HT-29 (cell line): ENCODE results near the gene ITPR2. TPM values are rescaled to one million over a fixed set of nuclear protein-coding genes. Genes with fewer than 3 reads are reported as not detected.

ENCODE experiments used
- DNase-seq: peaks from one replicate; pipeline ENCODE4 v3.0.0-alpha.2; 2015; ENCODE audit warnings: low spot score
- total RNA-seq: library from RNA; depleted of rRNA; stranded (reverse); fragments of >200 nt; shearing (Covaris generic); gene quantifications from 2 replicates; pipeline ENCODE4 v1.2.3, GENCODE V29; 2014

The ITPR2 gene
- total RNA-seq, 1 experiment from 2014 or later: 10.8 TPM

DNA sequence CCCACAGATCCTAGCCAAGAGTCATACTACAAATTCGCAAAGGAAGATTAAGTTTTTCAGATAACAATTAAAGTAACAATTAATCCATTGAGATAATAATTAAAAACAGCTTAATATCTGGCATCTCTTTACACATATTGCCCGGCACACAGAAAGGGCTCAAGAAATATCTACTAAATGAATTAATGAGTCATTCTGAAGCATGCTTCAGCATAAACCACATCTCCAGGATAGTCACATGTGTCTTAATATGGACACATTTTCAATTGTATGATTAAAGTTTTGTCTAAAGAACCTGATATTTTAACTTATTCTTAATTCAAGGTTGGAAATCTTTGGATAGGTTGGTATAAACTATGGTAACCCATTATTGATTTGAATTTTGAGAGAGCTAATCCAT, 9.6 kb downstream of the ITPR2 start:
- no peak for DNase-seq

DNA sequence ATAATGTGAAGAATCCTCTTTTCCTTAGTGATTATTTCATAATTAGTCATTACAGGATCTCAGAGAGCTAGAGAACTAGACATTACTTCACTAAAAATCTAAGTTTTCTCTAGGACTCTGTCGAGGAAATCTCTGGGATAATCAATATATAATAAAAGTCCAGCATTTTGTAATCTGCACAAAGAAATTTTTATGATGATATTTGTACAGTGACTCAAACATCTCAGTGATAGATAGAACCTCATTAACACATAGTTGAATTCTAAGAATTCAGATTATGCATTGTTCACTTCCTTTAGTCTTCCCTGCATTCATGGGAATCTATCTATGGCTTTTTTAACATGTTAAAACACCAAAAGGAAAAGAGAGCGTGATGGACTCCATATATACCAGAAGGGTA, 11.0 kb downstream of the ITPR2 start:
- no peak for DNase-seq

DNA sequence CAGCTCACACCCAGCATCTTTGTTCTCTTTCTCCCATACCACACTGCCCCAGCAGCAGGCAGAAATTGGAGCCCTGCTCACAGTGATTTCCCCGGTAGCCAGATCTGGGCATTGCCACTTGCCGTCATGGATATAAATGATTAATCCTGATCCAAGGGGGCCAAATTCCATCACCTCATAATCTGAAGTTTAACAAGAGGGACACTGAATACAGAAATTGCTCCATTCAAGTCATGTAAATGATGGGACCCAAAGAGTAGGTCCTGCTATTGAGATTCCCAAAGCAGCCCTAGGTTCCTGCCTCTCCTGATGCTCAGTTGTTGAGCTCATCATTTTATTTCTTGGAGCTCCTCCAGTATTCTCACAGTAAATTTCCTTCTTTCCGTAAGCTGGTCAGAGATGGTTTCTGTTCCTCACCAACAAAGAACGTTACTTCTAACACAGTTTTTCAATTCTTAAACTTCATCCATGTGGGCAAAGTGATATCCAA, 11.7 kb downstream of the ITPR2 start:
- no peak for DNase-seq

DNA sequence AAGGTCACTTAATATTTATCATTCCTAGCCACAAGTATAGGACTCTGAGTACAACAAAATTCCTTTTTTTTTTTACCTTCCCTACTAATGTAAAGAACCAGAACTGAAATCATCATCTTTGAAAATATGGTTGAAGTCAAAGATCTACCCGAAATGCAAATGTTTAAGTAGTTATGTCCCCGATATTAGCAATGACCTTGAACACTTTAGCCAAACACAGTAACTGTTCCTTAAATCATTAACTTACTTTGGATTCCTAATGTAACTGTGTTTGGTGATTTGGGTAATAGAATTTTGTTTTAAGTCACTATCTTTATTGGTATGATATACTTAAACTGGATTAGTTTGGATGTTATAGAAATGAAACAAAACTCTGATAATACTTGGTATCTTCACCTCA, 14.4 kb downstream of the ITPR2 start:
- DNase-seq: no peak

DNA sequence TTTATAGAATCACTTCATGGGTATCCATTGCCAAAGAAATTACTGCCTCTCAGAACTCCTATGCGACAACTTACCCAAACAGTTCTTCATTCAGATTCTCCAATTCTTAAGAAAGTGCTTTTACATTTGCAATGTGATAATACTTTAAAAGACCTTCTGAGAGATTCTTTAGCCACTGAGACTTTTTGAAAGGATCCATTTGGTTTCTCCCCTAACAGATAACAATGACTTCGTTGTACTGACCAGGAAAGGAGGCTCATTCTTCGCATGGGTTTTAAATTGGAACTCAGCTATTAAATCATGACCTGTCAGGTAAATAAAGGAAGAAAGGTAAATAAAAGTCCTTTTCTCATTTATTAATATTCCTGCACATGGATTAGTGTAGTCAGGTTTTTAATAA, 14.8 kb downstream of the ITPR2 start:
- DNase-seq: no peak

DNA sequence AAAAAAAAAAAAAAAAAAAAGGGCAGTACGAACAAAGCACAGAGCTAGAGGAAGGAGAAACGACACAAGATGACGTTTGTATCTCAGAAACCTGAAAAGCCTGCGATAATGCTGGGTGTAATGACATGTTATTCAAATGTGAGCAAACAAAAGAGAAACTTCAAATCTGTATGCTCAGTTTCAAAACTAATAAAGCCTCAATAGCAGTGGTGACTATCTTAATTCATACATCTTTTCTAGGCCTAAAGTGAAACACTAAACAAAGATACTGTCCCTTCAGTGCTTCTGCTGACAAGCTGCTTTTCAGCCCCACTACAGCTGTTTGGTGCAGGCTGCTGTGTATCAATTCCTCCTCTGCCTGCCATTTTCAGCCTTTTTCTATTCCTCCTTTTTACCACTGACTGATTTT, 15.8 kb downstream of the ITPR2 start:
- no peak for DNase-seq

DNA sequence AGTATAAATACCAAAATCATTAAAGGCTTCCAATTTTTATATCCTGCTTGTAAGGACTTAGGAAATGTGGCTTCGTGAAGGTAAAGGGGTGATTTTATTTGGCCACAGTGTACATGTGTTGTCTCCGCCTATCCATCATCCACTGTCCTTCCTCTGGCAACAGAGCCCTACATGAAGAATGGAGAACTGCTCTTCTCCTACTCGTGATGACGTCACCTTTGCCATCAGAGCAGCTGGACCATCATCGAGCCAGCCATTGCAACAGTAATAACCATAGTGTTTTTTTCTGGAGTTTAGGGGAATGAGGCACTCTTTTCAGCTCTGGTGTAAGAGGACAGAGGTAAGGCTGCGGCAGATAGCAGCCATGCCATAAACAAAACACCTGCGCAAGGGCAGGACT, 19.2 kb downstream of the ITPR2 start:
- no peak for DNase-seq

DNA sequence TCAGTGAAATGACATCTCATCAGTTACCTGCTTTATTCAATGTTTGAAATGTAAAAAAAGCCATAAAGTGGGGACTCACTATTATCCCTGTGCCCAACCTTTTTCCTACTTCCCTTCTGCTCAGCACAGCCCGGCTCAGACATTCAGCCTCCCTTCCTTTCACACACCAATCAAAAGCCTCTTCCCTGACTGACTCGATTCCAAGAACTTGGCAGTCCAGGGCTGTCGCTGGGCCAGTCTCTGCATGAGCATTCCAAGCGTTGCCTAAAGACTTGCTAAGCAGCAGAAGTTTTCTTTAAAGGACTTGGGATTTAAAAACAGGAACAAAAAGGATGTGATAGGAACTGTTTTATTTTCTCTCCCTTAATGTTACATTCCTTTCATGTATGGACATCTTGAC, 22.7 kb downstream of the ITPR2 start:
- no peak for DNase-seq

DNA sequence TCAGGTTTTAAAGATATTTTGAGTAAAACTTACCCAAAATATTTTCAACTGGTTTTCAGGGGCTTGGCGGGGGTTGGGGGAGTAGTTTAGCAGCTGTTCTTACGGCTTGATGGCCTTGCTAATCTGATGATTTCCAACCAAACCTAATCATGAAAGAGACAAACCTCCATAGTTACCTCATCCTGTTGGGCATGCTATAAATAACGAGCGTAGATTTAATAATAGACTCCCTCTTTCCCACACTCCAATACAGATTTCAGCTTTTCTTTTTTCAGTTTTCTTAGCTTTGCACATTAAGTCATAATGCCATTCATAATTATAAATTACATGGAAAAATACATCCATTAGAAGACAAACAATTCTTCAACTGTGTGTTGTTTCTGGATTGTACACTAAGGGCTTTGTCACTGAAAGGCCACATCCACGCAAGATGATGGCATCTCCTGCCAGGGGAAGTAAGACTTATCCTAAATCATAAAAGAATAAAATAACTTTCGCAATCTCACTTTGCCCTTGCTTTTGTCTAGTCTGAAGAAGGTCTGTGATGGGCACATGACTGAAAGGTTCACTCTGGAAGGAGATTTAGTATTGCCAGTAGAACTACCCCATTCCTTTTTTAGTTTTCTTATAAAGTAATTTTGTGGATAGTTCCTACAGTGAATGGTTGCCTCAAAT, 23.2 kb downstream of the ITPR2 start:
- no peak for DNase-seq

DNA sequence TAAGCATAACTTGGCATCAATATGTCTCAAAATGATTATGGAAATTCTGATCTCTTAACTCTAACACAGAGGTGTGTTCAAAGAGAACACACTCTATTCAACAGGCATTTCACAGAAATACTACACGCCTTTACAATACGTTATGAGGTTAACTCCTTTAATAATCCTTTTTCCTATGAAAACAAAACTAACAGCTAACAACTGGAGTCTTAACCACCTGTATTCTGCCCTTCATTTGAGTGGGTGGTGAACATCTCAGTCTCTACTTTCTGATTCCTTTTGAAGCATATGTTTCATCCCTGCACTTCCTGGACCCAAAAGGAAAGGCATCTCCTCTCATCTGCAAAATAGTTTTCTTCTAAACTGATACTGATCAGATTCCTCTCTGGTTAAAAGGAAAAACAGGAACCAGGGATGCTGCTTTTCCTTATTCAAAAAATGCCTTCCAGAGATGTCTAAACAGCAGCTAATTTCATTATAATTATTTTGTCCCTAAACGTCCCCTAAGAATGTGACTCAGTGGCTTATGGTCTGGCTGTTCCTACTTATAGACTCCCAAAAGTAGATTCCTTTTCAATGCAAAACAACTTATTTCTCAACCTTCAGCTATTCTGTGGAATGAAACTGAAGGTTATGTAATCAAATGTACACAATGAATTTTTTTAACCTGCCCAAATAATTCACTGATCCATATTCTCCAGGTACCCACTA, 24.1 kb downstream of the ITPR2 start:
- DNase-seq: no peak

DNA sequence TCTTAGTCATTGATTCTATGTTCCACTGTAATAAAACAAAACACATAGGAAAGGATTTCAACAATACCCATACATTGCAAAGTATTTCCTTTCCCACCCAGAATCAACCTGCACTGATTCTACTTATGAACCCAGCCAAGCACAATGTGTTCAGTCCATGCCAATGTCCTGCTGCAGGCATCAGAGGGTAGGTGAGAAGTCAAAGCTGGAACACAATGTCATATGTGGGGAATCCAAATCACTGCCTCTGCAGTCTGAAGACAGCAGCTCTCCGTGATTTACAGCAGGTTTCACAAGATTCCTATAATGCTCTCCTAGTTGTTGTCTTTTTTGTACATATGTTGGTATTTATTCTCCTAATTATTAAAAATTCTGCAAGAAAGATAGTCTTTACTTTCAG, 25.7 kb downstream of the ITPR2 start:
- DNase-seq: no peak

DNA sequence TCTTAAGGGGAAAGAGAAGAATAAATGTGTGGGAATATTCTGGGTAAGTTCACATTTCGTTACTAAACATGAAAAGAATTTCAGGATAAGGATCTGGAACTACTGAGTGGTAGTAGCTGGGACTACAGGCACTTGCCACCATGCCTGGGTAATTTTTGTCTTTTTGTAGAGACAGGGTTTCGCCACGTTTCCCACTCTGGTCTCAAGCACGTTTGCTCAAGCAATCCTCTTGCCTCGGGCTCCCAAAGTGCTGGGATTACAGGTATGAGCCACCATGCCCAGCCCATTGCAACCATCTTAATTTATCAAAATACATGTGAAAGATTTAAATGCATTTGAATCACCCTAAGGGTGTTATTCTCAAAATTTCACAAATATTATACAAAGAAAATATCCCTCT, 26.4 kb downstream of the ITPR2 start:
- no peak for DNase-seq

DNA sequence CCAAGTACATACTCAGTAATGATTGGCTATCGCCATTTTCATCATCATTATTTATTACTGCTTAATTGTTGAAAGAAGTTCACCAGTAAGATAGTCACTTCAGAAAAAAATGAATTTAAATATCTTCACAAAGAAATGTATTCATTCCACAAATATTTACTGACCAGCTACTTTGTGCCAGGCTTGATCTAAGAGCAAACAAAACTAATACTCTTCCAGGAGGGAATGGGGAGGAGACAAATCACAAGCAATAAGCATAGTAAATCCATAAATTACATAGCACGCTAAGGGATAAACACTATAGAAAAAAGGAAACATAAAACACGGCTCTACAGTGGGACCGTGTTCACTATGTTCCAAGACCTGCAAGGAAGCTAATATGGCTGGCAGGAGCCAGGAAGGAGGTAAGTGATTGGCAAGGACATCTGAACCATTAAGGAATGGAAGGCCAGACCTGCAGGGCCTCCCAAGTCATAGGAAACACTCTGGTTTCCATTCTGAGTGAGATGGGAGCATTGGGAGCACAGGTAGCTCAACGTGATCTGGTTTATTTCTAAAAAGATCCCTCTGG, 27.5 kb downstream of the ITPR2 start:
- DNase-seq: no peak

DNA sequence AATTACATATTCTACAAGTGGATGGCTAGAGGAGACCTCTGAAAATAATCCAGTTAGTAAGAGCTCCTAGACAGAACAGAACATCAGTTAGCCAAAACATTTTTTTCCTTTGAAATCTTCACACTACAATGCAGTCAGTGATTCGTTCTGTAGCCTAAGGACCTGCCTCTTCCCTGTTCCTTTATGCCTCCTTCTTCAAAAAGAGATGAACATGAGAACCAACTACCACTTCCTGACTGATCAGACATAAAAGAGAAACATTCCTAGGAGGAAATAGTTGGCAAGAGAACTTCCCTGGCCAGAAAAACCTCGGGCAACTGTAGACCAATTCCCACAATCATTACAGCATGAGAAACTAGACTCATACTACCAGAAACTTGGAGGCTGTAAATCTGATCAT, 29.4 kb downstream of the ITPR2 start:
- peak; percentile 26 for DNase-seq

DNA sequence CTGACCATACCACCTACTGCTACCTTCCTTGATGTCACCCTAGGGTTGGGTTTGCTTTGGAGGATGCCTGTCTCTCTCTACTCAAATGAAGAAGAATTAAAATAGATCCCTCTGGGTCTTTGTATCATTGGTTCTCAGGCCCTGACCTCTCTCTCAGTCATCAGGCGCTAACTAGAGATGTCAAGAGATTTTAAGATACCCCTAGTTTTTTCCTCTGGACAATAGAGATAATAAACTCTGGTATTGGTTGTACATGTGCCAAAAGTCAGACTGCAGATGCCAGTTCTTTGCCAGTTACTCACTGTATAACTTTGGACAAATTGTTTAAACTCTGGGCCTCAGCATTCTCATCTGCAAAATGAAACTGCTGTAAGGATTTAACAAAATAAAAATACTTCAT, 31.5 kb downstream of the ITPR2 start:
- DNase-seq: no peak

DNA sequence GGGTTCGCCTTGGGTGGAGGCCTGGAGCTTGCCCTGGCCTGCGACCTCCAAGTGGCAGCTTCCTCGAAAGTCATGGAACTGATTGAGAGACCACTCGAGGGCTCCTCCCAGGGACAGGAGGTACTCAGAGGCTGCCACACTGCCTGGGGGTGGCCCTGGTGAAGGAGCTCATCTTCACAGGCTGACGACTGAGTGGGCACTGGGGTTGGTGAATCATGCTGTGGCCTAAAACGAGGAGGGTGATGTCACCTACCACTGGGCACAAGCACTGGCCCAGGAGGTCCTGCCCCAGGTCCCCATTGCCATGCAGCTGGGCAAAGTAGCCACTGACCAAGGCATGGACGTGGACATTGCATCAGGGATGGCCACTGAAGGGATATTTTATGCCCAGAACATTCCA, 32.1 kb downstream of the ITPR2 start:
- no peak for DNase-seq

DNA sequence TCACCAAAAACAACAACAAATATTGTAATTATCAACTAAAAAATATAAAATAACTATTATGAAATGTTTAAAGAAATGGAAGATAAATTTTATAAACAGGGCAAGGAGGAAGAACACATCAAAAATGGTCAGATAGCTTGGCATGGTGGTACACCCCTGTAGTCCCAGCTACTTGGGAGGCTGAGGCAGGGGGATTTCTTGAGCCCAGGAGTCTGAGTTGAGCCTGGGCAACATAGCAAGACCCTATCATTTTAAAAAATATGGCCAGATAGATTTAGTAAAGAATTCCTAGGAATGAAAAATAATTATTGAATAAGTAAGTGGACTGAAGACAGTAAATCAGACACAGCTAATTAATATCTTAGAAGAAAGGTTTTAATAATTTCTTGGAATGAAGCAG, 32.6 kb downstream of the ITPR2 start:
- DNase-seq: no peak

DNA sequence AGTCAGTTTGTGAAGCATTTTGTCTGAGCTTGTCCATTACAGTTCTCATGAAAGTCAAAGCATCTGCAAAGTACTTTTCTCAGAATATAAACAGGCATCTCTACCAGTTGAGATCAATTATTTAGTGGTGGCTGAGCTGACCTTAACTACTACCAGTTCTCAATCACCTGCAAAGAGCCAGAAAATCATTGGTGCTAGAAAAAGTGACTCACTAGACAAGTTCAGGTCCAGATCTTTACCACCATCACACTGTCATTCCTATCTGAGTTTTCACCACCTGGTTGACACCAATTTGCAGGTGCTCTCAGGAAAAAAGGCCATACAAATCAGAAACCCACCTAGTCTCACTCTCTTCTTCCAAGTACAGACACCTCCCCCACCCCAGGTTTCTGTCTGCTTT, 33.3 kb downstream of the ITPR2 start:
- DNase-seq: no peak

DNA sequence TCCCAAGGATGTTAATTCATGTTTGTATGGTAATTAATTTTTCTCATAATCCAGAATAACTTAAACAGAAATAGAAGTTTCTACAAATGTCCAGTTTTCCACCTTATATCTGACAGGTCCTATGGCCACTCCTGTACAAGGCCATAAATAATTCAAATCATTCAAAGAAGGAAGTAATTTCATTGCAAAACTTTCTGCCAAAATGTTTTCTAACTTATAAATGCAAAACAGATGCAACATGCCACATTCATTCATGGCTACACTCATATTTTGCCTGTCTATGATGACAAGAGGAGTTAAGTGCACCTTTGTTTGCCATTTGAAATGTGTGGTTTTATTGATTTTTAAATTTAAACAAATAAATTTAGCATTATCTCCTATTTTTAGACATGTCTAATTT, 34.4 kb downstream of the ITPR2 start:
- DNase-seq: no peak

DNA sequence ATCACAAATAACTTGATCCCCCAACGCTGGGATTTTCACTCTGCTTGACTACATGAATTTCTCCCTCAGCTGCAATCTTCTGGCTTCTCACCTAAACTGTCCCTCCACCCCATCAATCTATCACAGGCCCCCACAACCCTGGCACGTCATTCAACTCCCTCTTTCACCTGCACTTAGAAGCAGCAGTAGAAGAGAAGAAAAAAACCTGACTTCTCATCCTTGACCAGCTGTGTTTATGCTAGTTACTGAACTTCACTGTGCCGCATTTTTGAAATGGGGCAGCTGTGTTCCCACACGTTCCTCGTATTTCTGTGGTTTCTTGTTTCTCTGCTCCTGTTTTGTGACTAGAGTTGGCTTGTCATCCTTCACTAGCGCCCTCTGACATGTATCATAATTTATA, 35.0 kb downstream of the ITPR2 start:
- DNase-seq: no peak

DNA sequence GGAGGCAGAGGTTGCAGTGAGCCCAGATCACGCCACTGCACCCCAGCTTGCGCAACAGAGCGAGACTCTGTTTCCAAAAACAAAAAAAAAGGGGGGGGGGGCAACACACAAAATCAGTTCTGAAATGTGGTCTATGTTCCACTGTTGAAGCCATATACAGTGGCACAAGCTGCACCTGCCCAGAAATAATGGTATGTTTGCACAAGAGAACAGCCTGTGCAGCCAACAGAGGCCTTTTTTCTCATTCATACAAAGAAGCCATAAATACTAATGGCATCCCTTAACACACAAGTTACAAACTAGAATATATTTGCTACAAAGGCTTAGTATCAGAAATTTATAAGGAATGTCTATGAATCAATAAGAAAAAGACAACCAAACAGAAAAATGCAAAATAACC, 37.1 kb downstream of the ITPR2 start:
- DNase-seq: no peak

DNA sequence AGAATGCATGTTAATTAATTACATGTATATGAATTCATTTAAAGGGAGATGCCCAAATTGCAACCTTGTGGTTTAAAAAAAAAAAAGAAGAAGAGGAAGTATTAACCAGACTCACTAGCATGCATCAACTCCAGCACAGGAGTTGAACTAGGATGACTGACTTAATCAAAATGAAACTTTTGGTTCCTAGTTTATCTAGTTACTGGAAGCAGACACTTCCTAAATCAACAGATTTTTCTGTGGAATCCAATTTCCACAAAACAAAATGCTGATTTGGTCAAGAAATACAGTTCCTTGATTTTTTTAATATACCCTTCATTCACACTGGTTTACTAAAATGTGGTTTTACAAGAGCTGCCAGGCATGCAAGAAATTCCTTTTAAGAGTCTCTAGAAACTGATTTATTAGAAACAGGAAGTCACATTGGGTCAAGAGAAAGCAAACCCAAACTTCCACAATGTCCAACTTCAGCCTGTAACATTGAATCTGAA, 41.6 kb downstream of the ITPR2 start:
- DNase-seq: peak; percentile 36

DNA sequence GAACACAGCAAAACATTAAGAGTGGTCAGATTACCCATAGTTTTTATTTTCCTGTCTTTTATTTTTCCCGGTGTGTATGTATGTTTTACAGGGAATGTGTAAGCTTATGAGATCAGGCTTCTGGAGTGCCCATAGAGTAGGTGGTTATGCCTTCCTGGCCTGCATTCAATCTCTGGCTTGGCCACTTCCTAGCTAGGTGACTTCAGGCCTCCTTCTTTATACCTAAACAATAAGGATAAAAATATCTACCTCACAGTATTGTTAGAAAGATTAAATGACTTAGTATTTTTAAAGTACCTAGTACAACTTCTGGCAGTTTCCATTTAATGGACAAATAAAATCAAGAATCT, 42.4 kb downstream of the ITPR2 start:
- no peak for DNase-seq
